GM12874 (cell line): ENCODE results near the gene TACO1.

Experiments
- TF ChIP-seq, protein P1 (sequence below): IDR thresholded peaks from 2 replicates; pipeline ENCODE4 v1.5.1; 2011; ENCODE audit warnings: low read depth, mild to moderate bottlenecking, control low read depth, low read length, moderate library complexity; ENCODE audit not compliant: insufficient read depth

TACO1 gene

DNA sequence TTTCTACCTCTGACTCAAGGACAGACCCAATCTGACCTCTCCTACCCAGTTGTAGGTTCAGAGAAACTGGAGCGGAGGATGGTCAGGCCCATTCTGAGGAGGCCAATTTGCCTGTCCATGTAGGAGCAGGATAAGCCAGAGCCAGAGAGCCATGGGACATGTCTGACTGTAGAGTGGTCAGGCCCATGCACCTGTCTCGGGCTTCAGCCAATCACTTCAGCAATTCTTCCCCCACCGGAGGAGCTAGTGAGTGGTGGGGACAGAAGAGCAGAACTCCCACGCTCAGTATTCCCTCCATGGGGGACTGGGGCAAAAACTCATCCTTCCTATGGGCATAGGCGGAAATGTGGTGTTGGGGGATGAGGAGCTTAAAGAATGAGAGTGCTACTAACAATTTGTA lies 36.1 kb upstream of the TACO1 start:
- TF ChIP-seq, protein P1, sequence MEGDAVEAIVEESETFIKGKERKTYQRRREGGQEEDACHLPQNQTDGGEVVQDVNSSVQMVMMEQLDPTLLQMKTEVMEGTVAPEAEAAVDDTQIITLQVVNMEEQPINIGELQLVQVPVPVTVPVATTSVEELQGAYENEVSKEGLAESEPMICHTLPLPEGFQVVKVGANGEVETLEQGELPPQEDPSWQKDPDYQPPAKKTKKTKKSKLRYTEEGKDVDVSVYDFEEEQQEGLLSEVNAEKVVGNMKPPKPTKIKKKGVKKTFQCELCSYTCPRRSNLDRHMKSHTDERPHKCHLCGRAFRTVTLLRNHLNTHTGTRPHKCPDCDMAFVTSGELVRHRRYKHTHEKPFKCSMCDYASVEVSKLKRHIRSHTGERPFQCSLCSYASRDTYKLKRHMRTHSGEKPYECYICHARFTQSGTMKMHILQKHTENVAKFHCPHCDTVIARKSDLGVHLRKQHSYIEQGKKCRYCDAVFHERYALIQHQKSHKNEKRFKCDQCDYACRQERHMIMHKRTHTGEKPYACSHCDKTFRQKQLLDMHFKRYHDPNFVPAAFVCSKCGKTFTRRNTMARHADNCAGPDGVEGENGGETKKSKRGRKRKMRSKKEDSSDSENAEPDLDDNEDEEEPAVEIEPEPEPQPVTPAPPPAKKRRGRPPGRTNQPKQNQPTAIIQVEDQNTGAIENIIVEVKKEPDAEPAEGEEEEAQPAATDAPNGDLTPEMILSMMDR = no peak

DNA sequence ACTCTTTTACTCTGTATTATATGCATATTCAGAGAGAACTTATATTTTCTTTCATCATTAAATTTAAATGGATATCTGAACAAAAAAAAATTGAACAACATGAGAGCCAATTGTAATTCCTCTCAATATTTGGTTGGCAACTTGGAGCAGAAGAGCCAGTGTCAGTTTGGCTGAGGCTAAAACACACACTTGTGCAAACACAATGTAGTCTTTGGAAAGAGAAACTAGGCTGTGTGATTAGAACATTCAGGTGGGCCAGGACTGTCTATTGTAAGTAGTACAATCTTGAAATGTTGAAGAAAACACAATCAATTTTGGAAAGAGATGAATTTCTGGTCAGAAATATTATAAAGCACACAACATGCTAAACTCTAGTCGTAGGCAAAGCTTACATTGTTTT lies 33.5 kb upstream of the TACO1 start:
- TF ChIP-seq, protein P1 = no peak

DNA sequence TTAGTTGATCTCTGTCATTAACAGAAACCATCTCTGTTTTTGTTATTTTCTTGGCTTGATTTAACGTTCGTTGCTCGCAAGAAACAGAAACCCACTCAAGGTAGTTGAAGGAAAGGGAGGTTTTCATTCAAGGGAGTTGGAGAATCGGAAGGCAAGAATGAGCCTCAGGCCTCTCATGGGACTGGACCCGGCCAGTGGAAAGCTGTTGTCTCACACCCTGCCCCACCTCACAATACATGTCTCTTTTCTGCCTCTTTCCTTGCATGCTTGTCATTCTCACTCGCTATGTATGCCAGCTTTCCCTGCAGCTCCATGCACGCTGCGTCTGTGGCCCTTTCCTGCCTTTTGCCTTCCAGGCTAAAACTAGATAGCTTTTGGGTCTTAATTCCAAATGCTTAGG lies 32.1 kb upstream of the TACO1 start:
- TF ChIP-seq, protein P1 = no peak

DNA sequence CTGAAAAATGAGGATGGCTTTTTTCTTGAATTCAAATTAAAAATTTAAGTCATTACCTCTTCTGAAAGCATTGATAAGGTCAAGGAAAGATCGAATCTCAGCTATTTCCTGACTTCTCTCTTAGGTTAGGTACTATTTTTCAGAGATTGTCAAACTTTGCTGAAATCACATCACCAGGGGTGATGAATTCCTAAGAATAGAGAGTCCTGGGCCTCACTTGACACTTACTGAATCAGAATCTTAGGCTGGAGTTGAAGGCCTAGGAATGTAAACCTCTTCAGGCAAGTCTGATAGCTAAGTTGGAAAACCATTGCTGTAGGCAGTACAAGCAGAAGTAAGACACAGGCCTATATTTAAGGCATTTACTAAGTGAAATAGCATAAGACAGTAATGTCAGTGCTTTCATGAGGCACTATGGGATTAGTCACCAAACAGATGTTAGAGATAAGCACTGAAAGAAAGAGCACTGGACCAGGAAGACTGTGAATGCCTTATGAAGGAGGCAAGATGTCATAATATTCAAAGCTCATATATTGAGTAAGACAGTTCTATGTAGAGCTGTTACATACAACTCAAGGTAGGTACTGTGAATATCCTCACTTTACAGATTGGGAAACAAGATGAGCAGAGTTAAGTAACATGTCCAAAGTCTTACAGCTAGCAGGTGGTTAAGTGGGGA lies 28.9 kb upstream of the TACO1 start:
- TF ChIP-seq, protein P1 = no peak

DNA sequence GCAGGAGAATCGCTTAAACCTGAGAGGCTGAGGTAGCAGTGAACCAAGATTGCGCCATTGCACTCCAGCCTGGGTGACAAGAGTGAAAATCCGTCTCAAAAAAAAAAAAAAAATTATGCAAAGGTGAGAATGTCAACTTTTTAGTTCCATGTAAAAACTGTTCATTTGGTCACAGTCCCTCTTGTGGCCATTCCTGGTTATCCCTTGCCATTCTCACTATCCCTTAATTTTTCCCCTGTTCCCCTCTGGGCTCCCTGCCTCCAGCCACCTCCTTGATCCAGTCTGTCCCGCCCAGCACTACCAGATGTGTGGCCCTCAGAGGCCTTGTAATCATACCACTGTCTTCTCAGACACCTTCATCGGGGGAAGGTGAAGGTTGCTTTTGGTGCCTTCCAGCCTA lies 27.1 kb upstream of the TACO1 start:
- TF ChIP-seq, protein P1 = no peak

DNA sequence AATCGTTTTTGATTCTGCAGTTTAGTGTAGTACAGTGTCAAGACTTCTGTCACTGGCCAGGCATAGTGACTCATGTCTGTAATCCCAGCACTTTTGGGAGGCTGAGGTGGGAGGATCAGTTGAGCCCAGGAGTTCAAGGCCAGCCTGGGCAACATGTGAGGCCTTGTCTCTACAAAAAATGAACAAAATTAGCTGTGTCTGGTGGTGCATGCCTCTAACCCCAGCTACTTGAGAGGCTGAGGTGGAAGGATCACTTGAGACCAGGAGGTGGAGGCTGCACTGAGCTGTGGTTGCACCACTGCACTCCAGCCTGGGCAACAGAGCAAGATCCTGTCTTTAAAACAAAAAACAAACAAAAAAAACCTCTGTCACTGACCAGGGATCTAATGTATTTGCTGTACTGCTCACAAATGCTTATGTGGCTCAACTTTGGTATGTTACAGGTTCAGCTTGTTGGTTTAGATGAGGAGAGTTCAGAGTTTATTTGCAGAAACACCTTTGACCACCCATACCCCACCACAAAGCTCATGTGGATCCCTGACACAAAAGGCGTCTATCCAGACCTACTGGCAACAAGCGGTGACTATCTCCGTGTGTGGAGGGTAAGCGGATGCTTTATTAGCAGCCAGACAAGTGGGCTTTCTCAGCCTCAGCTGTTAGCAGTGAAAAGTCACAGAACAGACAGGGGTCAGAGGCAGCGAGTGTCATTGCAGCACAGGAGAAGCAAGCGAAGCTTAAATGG lies 22.5 kb upstream of the TACO1 start:
- TF ChIP-seq, protein P1 = no peak

DNA sequence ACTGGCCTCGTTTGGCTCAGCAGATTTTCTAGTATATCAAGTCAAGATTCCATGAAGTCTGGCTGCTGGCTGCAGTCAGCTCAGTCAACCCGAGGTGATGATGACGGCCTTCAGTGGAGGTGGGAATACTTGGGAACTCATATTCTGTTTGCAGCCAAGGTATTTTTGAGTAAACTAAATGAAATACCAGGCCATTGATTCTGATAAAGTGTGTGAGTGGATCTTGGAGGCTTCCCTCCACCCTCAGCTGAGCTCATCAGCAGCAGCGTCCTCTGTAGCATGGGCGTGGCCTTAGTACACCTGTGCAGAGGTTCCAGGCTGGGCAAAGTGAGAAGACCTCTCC lies 22.0 kb upstream of the TACO1 start:
- TF ChIP-seq, protein P1 = no peak
